ENCODE measurements around the gene ASB2. TPM values are rescaled to one million over a fixed set of nuclear protein-coding genes. Genes with fewer than 3 reads are reported as not detected.

Gene ASB2
- total and polyA plus RNA-seq, 2 of the 8 experiments (the other 6 are each of a cell fraction or from before 2014, with no cell fraction given), result 1.0 to 2.1 TPM

DNA sequence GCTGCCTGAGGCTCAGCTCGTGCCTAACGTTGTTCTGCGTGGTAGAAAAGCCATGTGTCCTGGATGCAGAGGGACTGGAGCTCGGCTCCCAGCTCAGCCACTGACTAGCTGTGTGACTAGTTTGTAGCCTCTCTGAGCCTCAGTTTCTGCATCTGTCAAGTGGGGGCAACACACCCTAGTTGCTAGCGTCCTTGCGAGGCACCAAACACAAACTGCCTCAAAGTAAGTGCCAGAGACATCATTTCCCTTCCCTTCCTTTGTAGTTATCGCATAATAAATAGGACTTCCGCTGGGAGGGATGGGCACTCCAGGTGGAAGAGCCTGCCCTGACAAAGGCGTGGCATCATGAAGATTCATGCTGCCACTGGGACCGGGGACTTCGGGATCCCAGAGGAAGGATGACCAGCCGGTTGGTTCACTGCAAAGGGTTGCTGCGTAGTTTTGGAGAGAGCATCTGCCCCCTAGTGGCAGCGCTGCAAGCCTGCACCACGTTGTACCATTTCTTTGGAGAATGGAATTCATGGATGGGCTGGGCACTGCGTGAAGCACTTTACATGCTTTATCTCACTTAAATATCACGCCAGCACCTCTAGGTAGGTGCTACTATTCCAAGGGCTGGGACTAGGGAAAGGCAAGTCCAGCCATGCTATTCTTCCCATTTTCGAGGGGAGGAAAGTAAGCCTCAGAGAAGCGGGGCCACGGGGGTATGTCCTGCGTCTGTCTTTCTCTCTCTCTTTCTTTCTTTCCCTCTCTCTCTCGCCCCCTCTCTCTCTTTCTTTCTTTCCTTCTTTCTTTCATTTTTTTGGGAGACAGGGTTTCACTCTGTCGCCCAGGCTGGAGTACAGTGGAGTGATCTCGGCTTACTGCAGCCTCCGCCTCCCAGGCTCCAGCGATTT, 25.4 kb upstream of the ASB2 start (continued):
- TF ChIP-seq, protein P1, sequence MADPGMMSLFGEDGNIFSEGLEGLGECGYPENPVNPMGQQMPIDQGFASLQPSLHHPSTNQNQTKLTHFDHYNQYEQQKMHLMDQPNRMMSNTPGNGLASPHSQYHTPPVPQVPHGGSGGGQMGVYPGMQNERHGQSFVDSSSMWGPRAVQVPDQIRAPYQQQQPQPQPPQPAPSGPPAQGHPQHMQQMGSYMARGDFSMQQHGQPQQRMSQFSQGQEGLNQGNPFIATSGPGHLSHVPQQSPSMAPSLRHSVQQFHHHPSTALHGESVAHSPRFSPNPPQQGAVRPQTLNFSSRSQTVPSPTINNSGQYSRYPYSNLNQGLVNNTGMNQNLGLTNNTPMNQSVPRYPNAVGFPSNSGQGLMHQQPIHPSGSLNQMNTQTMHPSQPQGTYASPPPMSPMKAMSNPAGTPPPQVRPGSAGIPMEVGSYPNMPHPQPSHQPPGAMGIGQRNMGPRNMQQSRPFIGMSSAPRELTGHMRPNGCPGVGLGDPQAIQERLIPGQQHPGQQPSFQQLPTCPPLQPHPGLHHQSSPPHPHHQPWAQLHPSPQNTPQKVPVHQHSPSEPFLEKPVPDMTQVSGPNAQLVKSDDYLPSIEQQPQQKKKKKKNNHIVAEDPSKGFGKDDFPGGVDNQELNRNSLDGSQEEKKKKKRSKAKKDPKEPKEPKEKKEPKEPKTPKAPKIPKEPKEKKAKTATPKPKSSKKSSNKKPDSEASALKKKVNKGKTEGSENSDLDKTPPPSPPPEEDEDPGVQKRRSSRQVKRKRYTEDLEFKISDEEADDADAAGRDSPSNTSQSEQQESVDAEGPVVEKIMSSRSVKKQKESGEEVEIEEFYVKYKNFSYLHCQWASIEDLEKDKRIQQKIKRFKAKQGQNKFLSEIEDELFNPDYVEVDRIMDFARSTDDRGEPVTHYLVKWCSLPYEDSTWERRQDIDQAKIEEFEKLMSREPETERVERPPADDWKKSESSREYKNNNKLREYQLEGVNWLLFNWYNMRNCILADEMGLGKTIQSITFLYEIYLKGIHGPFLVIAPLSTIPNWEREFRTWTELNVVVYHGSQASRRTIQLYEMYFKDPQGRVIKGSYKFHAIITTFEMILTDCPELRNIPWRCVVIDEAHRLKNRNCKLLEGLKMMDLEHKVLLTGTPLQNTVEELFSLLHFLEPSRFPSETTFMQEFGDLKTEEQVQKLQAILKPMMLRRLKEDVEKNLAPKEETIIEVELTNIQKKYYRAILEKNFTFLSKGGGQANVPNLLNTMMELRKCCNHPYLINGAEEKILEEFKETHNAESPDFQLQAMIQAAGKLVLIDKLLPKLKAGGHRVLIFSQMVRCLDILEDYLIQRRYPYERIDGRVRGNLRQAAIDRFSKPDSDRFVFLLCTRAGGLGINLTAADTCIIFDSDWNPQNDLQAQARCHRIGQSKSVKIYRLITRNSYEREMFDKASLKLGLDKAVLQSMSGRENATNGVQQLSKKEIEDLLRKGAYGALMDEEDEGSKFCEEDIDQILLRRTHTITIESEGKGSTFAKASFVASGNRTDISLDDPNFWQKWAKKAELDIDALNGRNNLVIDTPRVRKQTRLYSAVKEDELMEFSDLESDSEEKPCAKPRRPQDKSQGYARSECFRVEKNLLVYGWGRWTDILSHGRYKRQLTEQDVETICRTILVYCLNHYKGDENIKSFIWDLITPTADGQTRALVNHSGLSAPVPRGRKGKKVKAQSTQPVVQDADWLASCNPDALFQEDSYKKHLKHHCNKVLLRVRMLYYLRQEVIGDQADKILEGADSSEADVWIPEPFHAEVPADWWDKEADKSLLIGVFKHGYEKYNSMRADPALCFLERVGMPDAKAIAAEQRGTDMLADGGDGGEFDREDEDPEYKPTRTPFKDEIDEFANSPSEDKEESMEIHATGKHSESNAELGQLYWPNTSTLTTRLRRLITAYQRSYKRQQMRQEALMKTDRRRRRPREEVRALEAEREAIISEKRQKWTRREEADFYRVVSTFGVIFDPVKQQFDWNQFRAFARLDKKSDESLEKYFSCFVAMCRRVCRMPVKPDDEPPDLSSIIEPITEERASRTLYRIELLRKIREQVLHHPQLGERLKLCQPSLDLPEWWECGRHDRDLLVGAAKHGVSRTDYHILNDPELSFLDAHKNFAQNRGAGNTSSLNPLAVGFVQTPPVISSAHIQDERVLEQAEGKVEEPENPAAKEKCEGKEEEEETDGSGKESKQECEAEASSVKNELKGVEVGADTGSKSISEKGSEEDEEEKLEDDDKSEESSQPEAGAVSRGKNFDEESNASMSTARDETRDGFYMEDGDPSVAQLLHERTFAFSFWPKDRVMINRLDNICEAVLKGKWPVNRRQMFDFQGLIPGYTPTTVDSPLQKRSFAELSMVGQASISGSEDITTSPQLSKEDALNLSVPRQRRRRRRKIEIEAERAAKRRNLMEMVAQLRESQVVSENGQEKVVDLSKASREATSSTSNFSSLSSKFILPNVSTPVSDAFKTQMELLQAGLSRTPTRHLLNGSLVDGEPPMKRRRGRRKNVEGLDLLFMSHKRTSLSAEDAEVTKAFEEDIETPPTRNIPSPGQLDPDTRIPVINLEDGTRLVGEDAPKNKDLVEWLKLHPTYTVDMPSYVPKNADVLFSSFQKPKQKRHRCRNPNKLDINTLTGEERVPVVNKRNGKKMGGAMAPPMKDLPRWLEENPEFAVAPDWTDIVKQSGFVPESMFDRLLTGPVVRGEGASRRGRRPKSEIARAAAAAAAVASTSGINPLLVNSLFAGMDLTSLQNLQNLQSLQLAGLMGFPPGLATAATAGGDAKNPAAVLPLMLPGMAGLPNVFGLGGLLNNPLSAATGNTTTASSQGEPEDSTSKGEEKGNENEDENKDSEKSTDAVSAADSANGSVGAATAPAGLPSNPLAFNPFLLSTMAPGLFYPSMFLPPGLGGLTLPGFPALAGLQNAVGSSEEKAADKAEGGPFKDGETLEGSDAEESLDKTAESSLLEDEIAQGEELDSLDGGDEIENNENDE (IDR thresholded peaks at IDR 0.05; ENCODE audit: insufficient replicate concordance, low read length), result no peak
- TF ChIP-seq CBX8 (IDR thresholded peaks at IDR 0.05; ENCODE audit: borderline replicate concordance, low read depth, low read length) (no peak), ASH2L (IDR thresholded peaks at IDR 0.05; ENCODE audit: low read length) (no peak), GABPA (IDR thresholded peaks at IDR 0.05; ENCODE audit: borderline replicate concordance, insufficient read depth, low read length) (no peak), TEAD4 (IDR thresholded peaks at IDR 0.05; ENCODE audit: low read depth, low read length) (peak; percentile 59), KDM5A (IDR thresholded peaks at IDR 0.05; ENCODE audit: low read length) (no peak), SRF (IDR thresholded peaks at IDR 0.05; ENCODE audit: low read depth, low read length) (no peak)
